GM12864 (cell line): ENCODE data around the gene SELENOW.
"Not testable (repeated sequence)": the region's sequence is repeated elsewhere in the genome, so short reads cannot be mapped to it uniquely, and the experiment has no call there.

Experiments
- DNase-seq: peaks from one replicate; pipeline ENCODE4 v3.0.0-alpha.2; 2011; ENCODE audit warnings: low read depth
- H3K4me3 ChIP-seq: 2 replicates; pipeline ENCODE4 v1.5.1; 2011; ENCODE audit warnings: mild to moderate bottlenecking, low read depth, low read length, control low read depth
- TF ChIP-seq, protein P1 (sequence below): IDR thresholded peaks from 2 replicates; pipeline ENCODE4 v1.5.1; 2011; ENCODE audit warnings: low read depth, mild to moderate bottlenecking, moderate library complexity, low read length, control low read depth, inconsistent platforms; ENCODE audit errors: missing control alignments

SELENOW gene

DNA sequence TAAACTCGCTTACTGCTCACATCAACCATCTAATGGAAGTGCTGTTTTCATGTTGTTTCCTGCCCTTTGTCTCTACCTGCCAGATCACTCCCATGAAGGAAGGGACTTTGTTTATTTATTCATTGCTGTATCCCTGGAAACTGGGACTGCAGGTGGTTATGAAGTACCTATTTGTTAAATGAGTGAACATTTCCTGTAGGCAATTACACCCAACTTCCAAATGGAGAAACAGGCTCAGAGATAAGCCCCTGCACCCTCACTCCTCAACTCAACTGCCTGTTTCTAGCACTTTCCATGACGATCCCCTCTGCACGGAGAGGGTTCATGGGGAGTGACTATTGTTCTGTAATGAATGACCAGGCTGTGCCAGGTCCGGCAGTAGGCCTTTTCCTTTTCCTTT lies 1.9 kb upstream of the SELENOW start:
- H3K4me3 ChIP-seq = no peak overlapping the region
- TF ChIP-seq, protein P1, sequence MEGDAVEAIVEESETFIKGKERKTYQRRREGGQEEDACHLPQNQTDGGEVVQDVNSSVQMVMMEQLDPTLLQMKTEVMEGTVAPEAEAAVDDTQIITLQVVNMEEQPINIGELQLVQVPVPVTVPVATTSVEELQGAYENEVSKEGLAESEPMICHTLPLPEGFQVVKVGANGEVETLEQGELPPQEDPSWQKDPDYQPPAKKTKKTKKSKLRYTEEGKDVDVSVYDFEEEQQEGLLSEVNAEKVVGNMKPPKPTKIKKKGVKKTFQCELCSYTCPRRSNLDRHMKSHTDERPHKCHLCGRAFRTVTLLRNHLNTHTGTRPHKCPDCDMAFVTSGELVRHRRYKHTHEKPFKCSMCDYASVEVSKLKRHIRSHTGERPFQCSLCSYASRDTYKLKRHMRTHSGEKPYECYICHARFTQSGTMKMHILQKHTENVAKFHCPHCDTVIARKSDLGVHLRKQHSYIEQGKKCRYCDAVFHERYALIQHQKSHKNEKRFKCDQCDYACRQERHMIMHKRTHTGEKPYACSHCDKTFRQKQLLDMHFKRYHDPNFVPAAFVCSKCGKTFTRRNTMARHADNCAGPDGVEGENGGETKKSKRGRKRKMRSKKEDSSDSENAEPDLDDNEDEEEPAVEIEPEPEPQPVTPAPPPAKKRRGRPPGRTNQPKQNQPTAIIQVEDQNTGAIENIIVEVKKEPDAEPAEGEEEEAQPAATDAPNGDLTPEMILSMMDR = no peak

DNA sequence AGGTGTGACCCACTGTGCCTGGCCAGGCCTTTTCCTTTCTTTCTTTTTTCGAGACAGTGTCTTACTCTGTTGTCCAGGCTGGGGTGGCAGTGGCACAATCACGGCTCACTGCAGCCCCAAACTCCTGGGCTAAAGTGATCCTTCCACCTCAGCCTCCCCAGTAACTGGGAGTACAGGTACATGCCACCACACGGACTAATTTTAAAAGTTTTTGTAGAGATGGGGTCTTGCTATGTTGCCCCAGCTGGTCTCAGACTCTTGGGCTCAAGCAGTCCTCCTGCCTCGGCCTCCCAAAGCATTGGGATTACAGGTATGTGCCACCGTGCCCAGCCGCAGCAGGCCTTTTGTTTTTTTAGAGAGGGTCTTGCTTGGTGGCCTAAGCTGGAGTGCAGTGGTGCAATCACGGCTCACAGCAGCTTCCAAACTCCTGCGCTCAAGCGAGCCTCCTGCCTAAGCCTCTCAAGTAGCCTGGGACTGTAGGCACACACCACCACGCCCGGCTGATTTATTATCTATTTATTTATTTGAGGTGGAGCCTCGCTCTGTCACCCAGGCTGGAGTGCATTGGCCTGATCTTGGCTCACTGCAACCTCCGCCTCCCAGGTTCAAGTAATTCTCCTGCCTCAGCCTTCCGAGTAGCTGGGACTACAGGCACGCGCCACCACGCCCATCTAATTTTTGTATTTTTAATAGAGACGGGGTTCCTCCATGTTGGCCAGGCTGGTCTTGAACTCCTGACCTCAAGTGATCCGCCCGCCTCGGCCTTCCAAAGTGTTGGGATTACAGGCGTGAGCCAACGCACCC lies 1.1 kb upstream of the SELENOW start:
- H3K4me3 ChIP-seq = peak overlapping the region; percentile 75
- DNase-seq = not testable (repeated sequence)

More for the DNA sequence above, 1.9 kb upstream of the SELENOW start:
- no peak for DNase-seq

DNA sequence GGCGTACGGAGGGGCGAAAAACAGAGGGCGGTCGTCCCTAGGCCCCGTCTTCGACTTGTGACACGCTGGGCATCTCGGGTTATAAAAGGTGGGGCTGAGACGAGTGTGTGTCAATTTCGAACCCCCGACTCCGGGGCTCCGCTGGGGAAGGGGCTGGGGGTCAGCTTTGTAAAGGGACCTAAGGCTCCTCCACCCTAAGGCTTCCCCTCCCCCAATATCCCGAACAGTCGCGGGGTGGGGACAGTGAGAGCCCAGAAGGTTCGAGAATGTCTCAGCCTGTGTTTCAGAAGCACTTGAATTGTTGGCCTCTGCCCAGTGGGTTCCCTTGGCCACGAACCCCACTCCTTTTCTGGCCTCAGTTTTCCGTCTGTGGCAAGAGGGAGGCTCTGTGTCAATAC lies 450 bp downstream of the SELENOW start:
- DNase-seq = no peak
- H3K4me3 ChIP-seq = peak overlapping the region; percentile 75
- TF ChIP-seq, protein P1 = no peak

DNA sequence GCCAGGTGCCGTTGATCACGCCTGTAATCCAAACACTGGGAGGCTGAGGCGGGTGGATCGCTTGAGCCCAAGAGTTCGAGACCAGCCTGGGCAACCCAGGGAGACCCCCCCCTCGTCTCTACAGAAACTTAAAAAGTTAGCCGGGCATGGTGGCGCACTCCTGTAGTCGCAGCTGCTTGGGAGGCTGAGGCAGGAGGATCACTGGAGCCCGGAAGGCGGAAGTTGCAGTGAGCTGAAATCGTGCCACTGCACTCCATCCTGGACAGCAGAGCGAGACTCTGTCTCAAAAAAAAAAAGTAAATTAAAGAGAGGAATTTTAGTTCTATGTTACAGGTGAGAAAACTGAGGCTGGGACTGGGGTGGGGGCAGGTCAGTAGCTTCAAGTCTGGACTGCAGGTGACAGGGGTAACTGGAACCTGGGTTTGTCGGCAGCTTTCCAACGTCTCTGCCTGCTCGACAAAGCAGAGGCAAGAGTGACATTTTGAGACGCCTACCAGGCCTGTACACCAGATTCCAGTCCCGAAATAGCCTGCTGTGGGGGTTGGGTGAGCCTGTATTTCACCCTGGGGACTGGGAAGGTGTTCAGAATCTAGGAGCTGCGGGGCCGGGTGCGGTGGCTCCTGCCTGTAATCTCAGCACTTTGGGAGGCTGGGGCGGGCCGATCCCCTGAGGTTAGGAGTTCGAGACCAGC lies 1.2 kb downstream of the SELENOW start:
- H3K4me3 ChIP-seq = peak overlapping the region; percentile 75
- DNase-seq = no peak
- TF ChIP-seq, protein P1 = no peak

DNA sequence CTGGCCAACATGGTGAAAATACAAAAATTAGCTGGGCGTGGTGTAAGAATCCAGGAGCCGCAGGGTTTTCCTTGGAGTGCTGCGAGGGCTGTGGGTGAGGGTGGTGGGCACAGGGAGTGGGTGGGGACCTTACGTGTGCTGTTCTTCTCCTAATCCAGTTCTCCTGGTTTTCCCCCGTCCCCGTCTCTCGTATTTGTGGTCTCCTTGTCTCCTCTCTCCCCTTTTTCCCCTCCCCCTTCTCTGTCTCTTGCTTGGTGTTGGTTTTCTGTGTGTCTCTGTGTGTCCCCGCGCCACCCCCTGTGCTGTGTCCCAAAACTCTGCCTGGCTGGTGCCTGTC lies 1.7 kb downstream of the SELENOW start:
- no peak overlapping the region for H3K4me3 ChIP-seq
- TF ChIP-seq, protein P1 = no peak
- DNase-seq = no peak

DNA sequence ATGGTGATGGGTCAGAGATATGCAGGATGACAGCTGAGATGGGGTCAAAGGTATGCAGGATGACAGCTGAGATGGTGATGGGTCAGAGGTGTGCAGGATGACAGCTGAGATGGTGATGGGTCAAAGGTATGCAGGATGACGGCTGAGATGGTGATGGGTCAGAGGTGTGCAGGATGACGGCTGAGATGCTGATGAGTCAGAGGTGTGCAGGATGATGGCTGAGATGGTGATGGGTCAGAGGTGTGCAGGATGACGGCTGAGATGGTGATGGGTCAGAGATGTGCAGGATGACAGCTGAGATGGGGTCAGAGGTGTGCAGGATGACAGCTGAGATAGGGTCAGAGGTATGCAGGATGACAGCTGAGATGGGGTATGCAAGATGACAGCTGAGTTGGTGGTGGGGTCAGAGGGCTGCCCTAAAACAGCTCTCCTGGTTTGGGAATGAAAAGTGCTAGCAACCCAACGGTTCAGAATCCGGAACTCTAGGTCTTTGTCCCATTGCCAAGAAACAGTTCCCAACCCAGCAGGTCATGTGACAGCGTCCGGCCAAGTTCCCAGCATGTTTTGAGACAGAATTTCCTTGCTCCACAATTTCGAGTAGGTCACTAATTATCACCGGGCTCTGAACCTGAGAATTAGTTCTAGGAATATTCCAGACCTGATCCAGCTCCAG lies 3.2 kb downstream of the SELENOW start:
- no peak for DNase-seq
- no peak overlapping the region for H3K4me3 ChIP-seq
- TF ChIP-seq, protein P1 = no peak

DNA sequence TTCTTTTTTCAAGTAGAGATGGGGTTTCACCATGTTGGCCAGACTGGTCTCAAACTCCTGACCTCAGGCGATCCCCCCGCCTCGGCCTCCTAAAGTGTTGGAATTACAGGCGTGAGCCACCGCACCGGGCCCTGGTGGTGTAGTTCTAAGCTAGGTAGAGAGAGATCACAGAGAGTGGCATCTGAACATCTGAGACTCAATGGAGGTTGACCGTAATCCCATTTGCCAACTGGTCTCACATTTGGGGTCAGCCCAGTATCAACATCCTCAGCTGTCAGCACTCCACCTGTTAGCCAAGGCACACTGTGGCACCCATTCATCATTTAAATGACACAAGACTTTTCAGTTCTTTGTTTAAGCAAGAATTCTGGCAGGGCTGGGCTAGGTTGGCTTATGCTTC lies 8.1 kb downstream of the SELENOW start:
- TF ChIP-seq, protein P1 = no peak
- no peak overlapping the region for H3K4me3 ChIP-seq
- DNase-seq = no peak

DNA sequence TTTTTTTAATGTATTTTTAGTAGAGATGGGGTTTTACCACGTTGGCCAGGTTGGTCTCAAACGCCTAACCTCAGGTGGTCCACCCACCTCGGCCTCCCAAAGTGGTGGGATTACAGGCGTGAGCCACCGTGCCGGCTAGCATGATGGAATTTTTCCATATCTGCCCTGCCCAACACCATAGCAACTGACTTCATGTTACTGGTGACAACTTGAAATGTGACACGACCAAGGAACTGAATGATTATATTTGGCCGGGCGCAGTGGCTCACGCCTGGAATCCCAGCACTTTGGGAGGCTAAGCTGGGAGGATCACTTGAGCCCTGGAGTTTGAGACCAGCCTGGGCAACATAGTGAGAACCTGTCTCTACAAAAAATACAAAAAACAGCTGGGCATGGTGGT lies 8.8 kb downstream of the SELENOW start:
- not testable (repeated sequence) for DNase-seq

DNA sequence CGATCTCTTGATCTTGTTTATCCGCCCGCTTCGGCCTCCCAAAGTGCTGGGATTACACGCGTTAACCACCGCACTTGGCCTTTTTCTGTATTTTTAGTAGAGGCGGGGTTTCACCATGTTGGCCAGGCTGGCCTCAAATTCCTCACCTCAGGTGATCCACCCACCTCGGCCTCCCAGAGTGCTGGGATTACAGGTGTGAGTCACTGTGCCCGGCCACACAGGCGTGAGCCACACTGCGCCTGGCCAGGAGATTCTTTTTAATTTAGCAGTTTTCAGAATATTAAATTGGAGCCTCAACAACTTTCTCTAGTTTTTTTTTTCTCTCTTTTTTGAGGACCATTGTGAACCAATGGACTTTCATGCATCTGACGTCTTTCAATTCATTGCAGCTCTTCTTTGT lies 11.3 kb downstream of the SELENOW start:
- not testable (repeated sequence) for DNase-seq, H3K4me3 ChIP-seq

More for the DNA sequence above, 8.8 kb downstream of the SELENOW start:
- not testable (repeated sequence) for H3K4me3 ChIP-seq
